WTC11 (cell line): Measurements from ENCODE around the gene FOXL2.

Experiments used
- ATF2 ChIP-seq: sonication (generic); formaldehyde crosslinking; IDR thresholded peaks from 2 replicates; pipeline ENCODE4 v1.8.1; 2022; ENCODE audit warnings: low read depth, missing genetic modification reagents, borderline replicate concordance
- ATF3 ChIP-seq: sonication (generic); formaldehyde crosslinking; conservative IDR thresholded peaks from 2 replicates; pipeline ENCODE4 v1.8.1; 2022; ENCODE audit warnings: mild to moderate bottlenecking, missing genetic modification reagents
- CTCF ChIP-seq: fragments of 200-600 bp; IDR thresholded peaks from 2 replicates; pipeline ENCODE4 v1.8.0; 2022; ENCODE audit warnings: antibody characterized with exemption
- E2F1 ChIP-seq: sonication (generic); formaldehyde crosslinking; IDR thresholded peaks from 2 replicates; pipeline ENCODE4 v1.8.0; 2022; ENCODE audit warnings: mild to moderate bottlenecking, missing genetic modification reagents
- FOXK1 ChIP-seq: sonication (generic); formaldehyde crosslinking; IDR thresholded peaks from 2 replicates; pipeline ENCODE4 v1.8.0; 2022; ENCODE audit warnings: mild to moderate bottlenecking, moderate library complexity, missing genetic modification reagents
- JUN ChIP-seq: sonication (generic); formaldehyde crosslinking; IDR thresholded peaks from 2 replicates; pipeline ENCODE4 v1.8.0; 2023; ENCODE audit warnings: mild to moderate bottlenecking, missing genetic modification reagents
- NFE2L1 ChIP-seq: sonication (generic); formaldehyde crosslinking; IDR thresholded peaks from 2 replicates; pipeline ENCODE4 v1.8.1; 2023; ENCODE audit warnings: missing genetic modification reagents
- NR2C2 ChIP-seq: sonication (generic); formaldehyde crosslinking; IDR thresholded peaks from 2 replicates; pipeline ENCODE4 v1.8.0; 2022; ENCODE audit warnings: mild to moderate bottlenecking, missing genetic modification reagents
- TCF7 ChIP-seq: sonication (generic); formaldehyde crosslinking; IDR thresholded peaks from 2 replicates; pipeline ENCODE4 v1.8.0; 2022; ENCODE audit warnings: mild to moderate bottlenecking, low read depth, missing genetic modification reagents, moderate library complexity
- USF1 ChIP-seq: sonication (generic); formaldehyde crosslinking; IDR thresholded peaks from 2 replicates; pipeline ENCODE4 v1.8.0; 2022; ENCODE audit warnings: mild to moderate bottlenecking, missing genetic modification reagents
- ZNF263 ChIP-seq: sonication (generic); formaldehyde crosslinking; IDR thresholded peaks from 2 replicates; pipeline ENCODE4 v1.8.1; 2022; ENCODE audit warnings: low read depth, mild to moderate bottlenecking, moderate library complexity, missing genetic modification reagents

GRCh38 chr3:138940446-138940845 is 6.5 kb downstream of the FOXL2 start:
- TF ChIP-seq NFE2L1 (CRISPR knock-in tag) (no peak), CTCF (no peak), ATF3 (CRISPR knock-in tag) (no peak), ATF2 (no peak), JUN (no peak), ZNF263 (CRISPR knock-in tag) (no peak), E2F1 (CRISPR knock-in tag) (no peak), NR2C2 (CRISPR knock-in tag) (no peak), FOXK1 (CRISPR knock-in tag) (no peak), USF1 (CRISPR knock-in tag) (no peak), TCF7 (CRISPR knock-in tag) (no peak)
